HEK293 (cell line): Measurements from ENCODE around the gene TUG1.

Source experiments
- CTCF ChIA-PET: fragments of 350-600 bp; formaldehyde crosslinking; extraction: SDS; loops from one replicate; lab custom pipeline; 2021; ENCODE audit warnings: antibody characterized with exemption; lab: Yijun Ruan, JAX
- POLR2A ChIA-PET: fragments of 300-600 bp; formaldehyde crosslinking; extraction: SDS; loops from one replicate; lab custom pipeline; 2020; ENCODE audit warnings: antibody characterized with exemption, inconsistent platforms; lab: Yijun Ruan, JAX
- H3K27ac ChIP-seq: fragments of 200-500 bp; sonication (Bioruptor generic); 2 replicates; pipeline ENCODE4 v1.5.1; 2014; ENCODE audit warnings: low read depth, low read length, control low read depth, inconsistent platforms; ENCODE audit errors: extremely low read depth
- H3K36me3 ChIP-seq, 2 experiments: fragments of 200-500 bp in 1 of 2; sonication (Bioruptor generic) in 1 of 2; 1 replicate in 1 of 2; 2 replicates in 1 of 2; pipeline ENCODE4 v1.5.1; 2014 to 2017; ENCODE audit warnings: inconsistent platforms in 2 of 2, low read length in 2 of 2; ENCODE audit not compliant: control insufficient read depth in 2 of 2, insufficient read depth in 1 of 2
- H3K4me1 ChIP-seq: fragments of 200-500 bp; sonication (Bioruptor generic); 2 replicates; pipeline ENCODE4 v1.5.1; 2014; ENCODE audit warnings: mild to moderate bottlenecking, low read length, inconsistent platforms; ENCODE audit not compliant: control insufficient read depth, insufficient read depth
- H3K4me3 ChIP-seq: 2 replicates; pipeline ENCODE4 v1.5.1; 2011; ENCODE audit warnings: low read depth, mild to moderate bottlenecking, control low read depth, low read length, moderate library complexity
- H3K9me3 ChIP-seq: fragments of 200-500 bp; sonication (Bioruptor generic); 2 replicates; pipeline ENCODE4 v1.5.1; 2014; ENCODE audit warnings: low read depth, low read length, inconsistent platforms; ENCODE audit not compliant: control insufficient read depth, insufficient read depth
- GLIS2 ChIP-seq: fragments of 450-650 bp; formaldehyde crosslinking; IDR thresholded peaks from 2 replicates; pipeline ENCODE4 v1.5.1; 2016; ENCODE audit warnings: missing biosample characterization, missing genetic modification characterization
- IKZF3 ChIP-seq: fragments of 450-650 bp; IDR thresholded peaks from 2 replicates; pipeline ENCODE4 v1.5.0; 2018; ENCODE audit warnings: missing biosample characterization, mild to moderate bottlenecking, missing genetic modification characterization, moderate library complexity
- KLF16 ChIP-seq: fragments of 450-650 bp; formaldehyde crosslinking; IDR thresholded peaks from 2 replicates; pipeline ENCODE4 v1.5.1; 2017; ENCODE audit warnings: missing biosample characterization, missing genetic modification characterization
- OVOL3 ChIP-seq: fragments of 450-650 bp; formaldehyde crosslinking; IDR thresholded peaks from 2 replicates; pipeline ENCODE4 v1.5.1; 2016; ENCODE audit warnings: missing biosample characterization, missing genetic modification characterization
- REPIN1 ChIP-seq: fragments of 450-650 bp; formaldehyde crosslinking; IDR thresholded peaks from 2 replicates; pipeline ENCODE4 v1.5.1; 2017; ENCODE audit warnings: missing biosample characterization, missing genetic modification characterization, low read depth
- SETDB1 ChIP-seq: IDR thresholded peaks from one replicate; pipeline ENCODE4 v1.6.1; 2017; ENCODE audit warnings: mild to moderate bottlenecking, low read length, moderate library complexity, mixed read lengths; ENCODE audit not compliant: insufficient read length
- SP2 ChIP-seq: fragments of 450-650 bp; formaldehyde crosslinking; IDR thresholded peaks from 2 replicates; pipeline ENCODE4 v1.5.1; 2016; ENCODE audit warnings: missing biosample characterization, missing genetic modification characterization
- ZBTB17 ChIP-seq: fragments of 450-650 bp; formaldehyde crosslinking; IDR thresholded peaks from 2 replicates; pipeline ENCODE4 v1.5.1; 2016; ENCODE audit warnings: missing biosample characterization, missing genetic modification characterization
- ZFHX2 ChIP-seq: fragments of 450-650 bp; formaldehyde crosslinking; conservative IDR thresholded peaks from 2 replicates; pipeline ENCODE4 v1.5.1; 2016; ENCODE audit warnings: missing biosample characterization, missing genetic modification characterization
- ZFP69B ChIP-seq: fragments of 450-650 bp; formaldehyde crosslinking; IDR thresholded peaks from 2 replicates; pipeline ENCODE4 v1.5.1; 2016; ENCODE audit warnings: missing biosample characterization, missing genetic modification characterization
- ZNF311 ChIP-seq: fragments of 450-650 bp; formaldehyde crosslinking; IDR thresholded peaks from 2 replicates; pipeline ENCODE4 v1.5.1; 2017; ENCODE audit warnings: missing biosample characterization, missing genetic modification characterization, borderline replicate concordance
- ZNF324 ChIP-seq: fragments of 450-650 bp; formaldehyde crosslinking; IDR thresholded peaks from 2 replicates; pipeline ENCODE4 v1.5.1; 2016; ENCODE audit warnings: missing biosample characterization, missing genetic modification characterization
- ZNF341 ChIP-seq: fragments of 450-650 bp; formaldehyde crosslinking; IDR thresholded peaks from 2 replicates; pipeline ENCODE4; 2016; ENCODE audit warnings: low read depth, missing biosample characterization, missing genetic modification characterization
- ZNF416 ChIP-seq: fragments of 450-650 bp; formaldehyde crosslinking; IDR thresholded peaks from 2 replicates; pipeline ENCODE4 v1.5.1; 2016; ENCODE audit warnings: missing biosample characterization, missing genetic modification characterization
- ZNF513 ChIP-seq: fragments of 450-650 bp; IDR thresholded peaks from 2 replicates; pipeline ENCODE4 v1.5.1; 2018; ENCODE audit warnings: missing biosample characterization, missing genetic modification characterization
- ZNF514 ChIP-seq: fragments of 450-650 bp; formaldehyde crosslinking; IDR thresholded peaks from 2 replicates; pipeline ENCODE4 v1.5.1; 2016; ENCODE audit warnings: missing biosample characterization, missing genetic modification characterization
- ZNF530 ChIP-seq: fragments of 450-650 bp; formaldehyde crosslinking; IDR thresholded peaks from 2 replicates; pipeline ENCODE4 v1.5.1; 2016; ENCODE audit warnings: low read depth, missing biosample characterization, missing genetic modification characterization
- ZNF561 ChIP-seq: fragments of 450-650 bp; IDR thresholded peaks from 2 replicates; pipeline ENCODE4 v1.5.1; 2018; ENCODE audit warnings: missing biosample characterization, missing genetic modification characterization, borderline replicate concordance
- ZNF585B ChIP-seq: fragments of 450-650 bp; formaldehyde crosslinking; IDR thresholded peaks from 2 replicates; pipeline ENCODE4 v1.5.1; 2016; ENCODE audit warnings: missing biosample characterization, missing genetic modification characterization
- ZNF660 ChIP-seq: fragments of 450-650 bp; IDR thresholded peaks from 2 replicates; pipeline ENCODE4 v1.5.1; 2018; ENCODE audit warnings: missing biosample characterization, mild to moderate bottlenecking, missing genetic modification characterization
- ZNF792 ChIP-seq: fragments of 450-650 bp; formaldehyde crosslinking; IDR thresholded peaks from 2 replicates; pipeline ENCODE4 v1.5.1; 2016; ENCODE audit warnings: missing biosample characterization, missing genetic modification characterization
- TF ChIP-seq, protein P1 (sequence below): fragments of 450-650 bp; formaldehyde crosslinking; IDR thresholded peaks from 2 replicates; pipeline ENCODE4 v1.5.1; 2017; ENCODE audit warnings: missing biosample characterization, missing genetic modification characterization

The TUG1 gene

DNA sequence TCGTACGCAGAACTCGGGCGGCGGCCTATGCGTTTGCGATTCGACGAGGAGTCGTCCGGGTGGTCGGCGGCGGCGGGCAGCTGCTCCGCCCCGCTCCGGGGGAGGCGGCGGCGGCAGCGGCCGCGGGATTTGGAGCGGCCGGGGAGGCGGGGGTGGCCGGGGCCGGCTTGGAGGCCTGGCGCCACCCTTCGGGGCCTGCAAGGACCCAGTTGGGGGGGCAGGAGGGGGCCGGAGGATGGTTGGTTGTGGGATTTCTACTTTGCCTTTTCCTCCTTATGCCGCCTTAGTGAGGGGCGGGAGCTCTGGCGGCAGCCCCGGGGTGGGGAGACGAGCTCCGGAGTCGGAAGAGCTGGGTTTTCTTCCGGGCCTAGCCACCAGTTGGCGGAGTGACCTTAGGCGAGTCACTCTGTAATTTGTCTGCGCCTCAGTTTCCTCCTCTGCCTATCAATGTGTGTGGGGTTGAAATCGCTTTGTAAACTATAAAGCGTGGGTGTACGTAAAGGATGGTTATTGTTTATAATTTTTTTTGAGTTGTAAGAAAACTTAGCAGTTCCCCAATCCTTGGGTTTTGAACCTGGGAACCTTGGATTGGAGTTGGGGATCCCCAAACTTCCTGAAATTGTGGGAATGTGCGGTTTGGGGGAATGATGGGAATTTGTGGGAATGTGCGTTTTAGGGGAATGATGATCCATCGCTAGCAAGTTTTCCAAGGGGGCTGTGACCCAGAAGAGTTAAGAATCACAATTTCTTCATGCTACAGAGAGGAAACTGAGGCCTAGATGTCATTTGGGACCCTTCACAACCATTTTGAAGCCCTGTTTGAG lies 679 bp downstream of the TUG1 start:
- ChIA-PET POLR2A (interaction anchor here (0.6 to 2.6 kb wide), 21 partner anchors 8 to 842 kb away, joined by 3 to 29 read pairs (median 5); partner anchors contain the start of genes INPP5J, LIMK2, PIK3IP1 and RNF185), CTCF (interaction anchor here (0.9 to 1.5 kb wide), 4 partner anchors 10 to 138 kb away, joined by 3 to 5 read pairs (median 3); partner anchors contain the start of gene SELENOM)
- Histone ChIP-seq H3K4me3 (peak overlapping the region; percentile 82), H3K4me1 (peaks cover 5% of the 10 kb centered on the region; the same call in 1 of the 2 replicates), H3K36me3 (peaks cover 21 to 59% of the 10 kb centered on the region in 2 experiments; a peak in 2 of 3 replicates), H3K27ac (peak overlapping the region; percentile 95), H3K9me3 (peaks cover 16% of the 10 kb centered on the region)
- TF ChIP-seq KLF16 (tag by site-specific recombination) (0 out of 2 replicates have a peak, but pooled peaks have one; percentile 22), ZNF660 (tag by site-specific recombination) (0 out of 2 replicates have a peak, but pooled peaks have one; percentile 33), ZFHX2 (tag by site-specific recombination) (peak; percentile 13; the same call in 1 of the 2 replicates), GLIS2 (tag by site-specific recombination) (peak; percentile 33), ZNF324 (tag by site-specific recombination) (peak; percentile 35), ZNF530 (tag by site-specific recombination) (no peak), SP2 (tag by site-specific recombination) (peak; percentile 75), ZNF561 (tag by site-specific recombination) (no peak; the same call in 1 of the 2 replicates), ZNF341 (tag by site-specific recombination) (peak; percentile 69), IKZF3 (tag by site-specific recombination) (0 out of 2 replicates have a peak, but pooled peaks have one; percentile 13)
- TF ChIP-seq, protein P1, sequence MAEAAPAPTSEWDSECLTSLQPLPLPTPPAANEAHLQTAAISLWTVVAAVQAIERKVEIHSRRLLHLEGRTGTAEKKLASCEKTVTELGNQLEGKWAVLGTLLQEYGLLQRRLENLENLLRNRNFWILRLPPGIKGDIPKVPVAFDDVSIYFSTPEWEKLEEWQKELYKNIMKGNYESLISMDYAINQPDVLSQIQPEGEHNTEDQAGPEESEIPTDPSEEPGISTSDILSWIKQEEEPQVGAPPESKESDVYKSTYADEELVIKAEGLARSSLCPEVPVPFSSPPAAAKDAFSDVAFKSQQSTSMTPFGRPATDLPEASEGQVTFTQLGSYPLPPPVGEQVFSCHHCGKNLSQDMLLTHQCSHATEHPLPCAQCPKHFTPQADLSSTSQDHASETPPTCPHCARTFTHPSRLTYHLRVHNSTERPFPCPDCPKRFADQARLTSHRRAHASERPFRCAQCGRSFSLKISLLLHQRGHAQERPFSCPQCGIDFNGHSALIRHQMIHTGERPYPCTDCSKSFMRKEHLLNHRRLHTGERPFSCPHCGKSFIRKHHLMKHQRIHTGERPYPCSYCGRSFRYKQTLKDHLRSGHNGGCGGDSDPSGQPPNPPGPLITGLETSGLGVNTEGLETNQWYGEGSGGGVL (tag by site-specific recombination) = 0 out of 2 replicates have a peak, but pooled peaks have one; percentile 14

- Histone ChIP-seq H3K9me3 (peaks cover 18% of the 10 kb centered on the region), H3K27ac (peak overlapping the region; percentile 95; the same call in 1 of the 2 replicates), H3K36me3 (peaks cover 27 to 65% of the 10 kb centered on the region in 2 experiments; a peak in 2 of 3 replicates), H3K4me3 (peak overlapping the region; percentile 82), H3K4me1 (peaks cover 5% of the 10 kb centered on the region; the same call in 1 of the 2 replicates)
- POLR2A ChIA-PET = interaction anchor here (1.2 to 2.6 kb wide), 6 partner anchors 10 to 189 kb away, joined by 4 to 29 read pairs (median 9); partner anchors contain the start of genes RNF185 and SMTN
- CTCF ChIA-PET = interaction anchor here (0.9 kb wide), 1 partner anchor 9 kb away, joined by 3 read pairs; no protein-coding TSS in a partner anchor
- peak; percentile 91 for TF ChIP-seq SETDB1
- TF ChIP-seq ZBTB17 = peak; percentile 72
- no peak for TF ChIP-seq ZNF792 (tag by site-specific recombination)
- TF ChIP-seq ZFP69B = no peak
- TF ChIP-seq REPIN1 (tag by site-specific recombination) = no peak
- TF ChIP-seq ZNF514 (tag by site-specific recombination) = no peak
- TF ChIP-seq, all 188 proteins: peak for 2
Measured at GRCh38 chr22:30970356-30970746, 1.3 kb downstream of the TUG1 start.

DNA sequence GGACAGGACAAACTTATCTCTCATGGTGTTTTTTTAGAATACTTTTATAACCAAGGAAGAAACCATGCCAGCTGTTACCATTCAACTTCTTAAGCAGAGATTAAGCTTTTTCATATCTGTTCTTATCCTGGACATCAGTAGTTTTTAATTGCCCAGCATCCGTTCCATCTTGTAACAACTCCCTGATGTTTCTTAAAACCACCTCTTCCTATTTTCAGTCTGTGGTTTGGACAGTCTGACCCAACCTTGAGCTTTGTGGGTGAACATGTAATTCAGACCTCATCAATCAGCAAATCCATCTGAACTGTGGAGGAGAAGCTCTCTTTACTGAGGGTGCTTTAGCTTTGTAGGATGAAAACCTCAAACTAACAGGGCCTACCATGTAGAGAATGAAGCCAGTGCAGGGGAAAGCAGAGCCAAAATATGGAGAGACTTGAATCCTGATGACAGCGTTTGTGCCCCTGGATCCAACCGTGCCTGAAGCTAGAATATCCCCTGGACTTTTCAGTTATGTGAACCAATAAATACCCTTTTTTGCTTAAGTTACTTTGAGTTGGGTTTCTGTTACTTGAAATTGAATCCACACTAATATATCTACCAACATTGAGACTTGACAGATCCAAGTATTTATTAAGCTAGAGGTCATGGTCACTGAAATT lies 9.4 kb downstream of the TUG1 start:
- Histone ChIP-seq H3K4me1 (no peaks in the 10 kb centered on the region), H3K27ac (no peak overlapping the region), H3K9me3 (peaks cover 18% of the 10 kb centered on the region), H3K36me3 (peaks cover 25 to 34% of the 10 kb centered on the region in 2 experiments; a peak in 2 of 3 replicates), H3K4me3 (no peak overlapping the region)
- ChIA-PET CTCF (interaction anchor here (0.7 kb wide), 1 partner anchor 398 kb away, joined by 4 read pairs; no protein-coding TSS in a partner anchor), POLR2A (interaction anchor here (1.0 kb wide), 1 partner anchor 10 kb away, joined by 3 read pairs; the partner anchor contains the start of genes MORC2 and TUG1)
- TF ChIP-seq ZNF416 = no peak
- TF ChIP-seq OVOL3 (tag by site-specific recombination) = no peak
- TF ChIP-seq ZNF311 (tag by site-specific recombination) = no peak
- 0 out of 2 replicates have a peak, but pooled peaks have one; percentile 9 for TF ChIP-seq ZNF585B (tag by site-specific recombination)
- TF ChIP-seq ZNF513 (tag by site-specific recombination) = no peak
